HepG2 (cell line): ENCODE results near the gene ALG14. TPM values are rescaled to one million over a fixed set of nuclear protein-coding genes. Genes with fewer than 3 reads are reported as not detected.

Experiments used
- BRD4 ChIP-seq: sonication (generic); formaldehyde crosslinking; IDR thresholded peaks from 2 replicates; pipeline ENCODE4 v1.4.0; 2020; ENCODE audit warnings: missing genetic modification reagents
- DNMT3B ChIP-seq: conservative IDR thresholded peaks from 2 replicates; pipeline ENCODE4 v1.6.1; 2016; ENCODE audit warnings: missing biosample characterization, control low read depth
- FOXO1 ChIP-seq: sonication (generic); formaldehyde crosslinking; IDR thresholded peaks from 2 replicates; pipeline ENCODE4 v1.4.0; 2020; ENCODE audit warnings: missing genetic modification reagents
- HDAC2 ChIP-seq: sonication (generic); formaldehyde crosslinking; IDR thresholded peaks from 2 replicates; pipeline ENCODE4 v1.4.0; 2020; ENCODE audit warnings: missing genetic modification reagents
- KLF9 ChIP-seq: IDR thresholded peaks from 2 replicates; pipeline ENCODE4 v1.6.1; 2016; ENCODE audit warnings: low read depth
- MAX ChIP-seq: IDR thresholded peaks from 2 replicates; pipeline ENCODE4 v1.6.1; 2012; ENCODE audit warnings: inconsistent platforms
- MAZ ChIP-seq, 2 experiments: sonication (generic) in 1 of 2; formaldehyde crosslinking in 1 of 2; IDR thresholded peaks; 2 replicates each; pipeline versions ENCODE4 v1.5.0 to v1.6.1; 2012 to 2020; ENCODE audit warnings: low read depth in 2 of 2, mild to moderate bottlenecking in 2 of 2, borderline replicate concordance in 1 of 2, improper control_type of control experiment in 1 of 2, low read length in 1 of 2, missing genetic modification reagents in 1 of 2, moderate library complexity in 1 of 2
- NR2C2 ChIP-seq: sonication (generic); formaldehyde crosslinking; IDR thresholded peaks from 2 replicates; pipeline ENCODE4 v1.4.0; 2020; ENCODE audit warnings: missing genetic modification reagents, mild to moderate bottlenecking, moderate library complexity, borderline replicate concordance
- SATB2 ChIP-seq: sonication (generic); formaldehyde crosslinking; IDR thresholded peaks from 2 replicates; pipeline ENCODE4 v1.5.0; 2020; ENCODE audit warnings: missing genetic modification reagents
- TAF1 ChIP-seq: sonication (generic); formaldehyde crosslinking; IDR thresholded peaks from 2 replicates; pipeline ENCODE4 v1.4.0; 2020; ENCODE audit warnings: missing genetic modification reagents
- TARDBP ChIP-seq: sonication (generic); formaldehyde crosslinking; IDR thresholded peaks from 2 replicates; pipeline ENCODE4 v1.8.0; 2022; ENCODE audit warnings: mild to moderate bottlenecking, missing genetic modification reagents
- THAP11 ChIP-seq: IDR thresholded peaks from 2 replicates; pipeline ENCODE4 v1.6.1; 2016; ENCODE audit warnings: missing biosample characterization, missing genetic modification reagents
- XRCC5 ChIP-seq: fragments of 200-400 bp; formaldehyde crosslinking; optimal IDR thresholded peaks from 2 replicates; pipeline ENCODE3; 2017; ENCODE audit warnings: mild to moderate bottlenecking, low read length
- YEATS4 ChIP-seq: sonication (generic); formaldehyde crosslinking; IDR thresholded peaks from 2 replicates; pipeline ENCODE4 v1.4.0; 2020; ENCODE audit warnings: missing genetic modification reagents, borderline replicate concordance
- ZBTB3 ChIP-seq: sonication (generic); formaldehyde crosslinking; IDR thresholded peaks from 2 replicates; pipeline ENCODE4 v1.4.0; 2020; ENCODE audit warnings: low read depth, mild to moderate bottlenecking, moderate library complexity, missing genetic modification reagents, borderline replicate concordance
- ZFP36L1 ChIP-seq: sonication (generic); formaldehyde crosslinking; IDR thresholded peaks from 2 replicates; pipeline ENCODE4 v1.8.0; 2022; ENCODE audit warnings: mild to moderate bottlenecking, missing genetic modification reagents, moderate library complexity
- ZNF138 ChIP-seq: sonication (generic); formaldehyde crosslinking; IDR thresholded peaks from 2 replicates; pipeline ENCODE4 v1.5.0; 2020; ENCODE audit warnings: mild to moderate bottlenecking, low read depth, missing genetic modification reagents
- ZNF24 ChIP-seq: fragments of 450-650 bp; IDR thresholded peaks from 2 replicates; pipeline ENCODE4 v1.6.1; 2017; ENCODE audit warnings: antibody characterized with exemption, mild to moderate bottlenecking
- ZNF331 ChIP-seq: sonication (generic); formaldehyde crosslinking; IDR thresholded peaks from 2 replicates; pipeline ENCODE4 v1.4.0; 2020; ENCODE audit warnings: missing genetic modification reagents
- ZNF335 ChIP-seq: sonication (generic); formaldehyde crosslinking; IDR thresholded peaks from 2 replicates; pipeline ENCODE4 v1.4.0; 2020; ENCODE audit warnings: missing genetic modification reagents
- ZNF550 ChIP-seq: sonication (generic); formaldehyde crosslinking; IDR thresholded peaks from 2 replicates; pipeline ENCODE4 v1.4.0; 2020; ENCODE audit warnings: mild to moderate bottlenecking, missing genetic modification reagents, borderline replicate concordance
- ZNF563 ChIP-seq: sonication (generic); formaldehyde crosslinking; IDR thresholded peaks from 2 replicates; pipeline ENCODE4 v1.8.0; 2022; ENCODE audit warnings: mild to moderate bottlenecking, moderate library complexity, missing genetic modification reagents
- ZNF644 ChIP-seq: IDR thresholded peaks from 2 replicates; pipeline ENCODE4 v1.6.1; 2016; ENCODE audit warnings: low read depth
- ZNF777 ChIP-seq: sonication (generic); formaldehyde crosslinking; IDR thresholded peaks from 2 replicates; pipeline ENCODE4 v1.4.0; 2020; ENCODE audit warnings: missing genetic modification reagents
- polyA plus RNA-seq, 8 experiments: library from polyadenylated mRNA; depleted of rRNA in 3 of 8; stranded (reverse) in 7 of 8; unstranded in 1 of 8; fragments of >200 nt; fragmentation: Illumina TruSeq in 4 of 8; extraction: Trizol in 4 of 8; gene quantifications; 2 replicates each; pipeline versions ENCODE4 v1.2.1 to v1.2.3, GENCODE V29; 2011 to 2016; ENCODE audit warnings: low read depth in 4 of 8, missing spikeins in 1 of 8, mixed read lengths in 1 of 8; ENCODE audit not compliant: insufficient read depth in 1 of 8
- total RNA-seq, 5 experiments: library from RNA; depleted of rRNA; stranded (reverse); fragments of >200 nt; fragmentation: Illumina TruSeq; extraction: Trizol; gene quantifications; 2 replicates each; pipeline ENCODE4 v1.2.3, GENCODE V29; 2016; ENCODE audit warnings: low read depth in 1 of 5
- TF ChIP-seq, protein P1 (sequence below): sonication (generic); formaldehyde crosslinking; IDR thresholded peaks from 2 replicates; pipeline ENCODE4 v1.4.0; 2020; ENCODE audit warnings: missing genetic modification reagents
- TF ChIP-seq, protein P2 (sequence below): sonication (generic); formaldehyde crosslinking; IDR thresholded peaks from 2 replicates; pipeline ENCODE4 v1.4.0; 2020; ENCODE audit warnings: missing genetic modification reagents
- TF ChIP-seq, protein P3 (sequence below): sonication (generic); IDR thresholded peaks from 2 replicates; pipeline ENCODE4 v1.6.1; 2016; ENCODE audit warnings: low read depth, borderline replicate concordance

Gene ALG14
- total and polyA plus RNA-seq, 2 of the 13 experiments (the other 11 are each of a cell fraction or from before 2014, with no cell fraction given), result 4.5 to 12.7 TPM

GRCh38 chr1:95067062-95067461, 5.7 kb downstream of the ALG14 start (continued):
- TF ChIP-seq ZNF138 (CRISPR knock-in tag), result no peak
- peak; percentile 54; the same call in 1 of the 2 replicates for TF ChIP-seq ZNF331 (CRISPR knock-in tag)
- TF ChIP-seq, protein P1, sequence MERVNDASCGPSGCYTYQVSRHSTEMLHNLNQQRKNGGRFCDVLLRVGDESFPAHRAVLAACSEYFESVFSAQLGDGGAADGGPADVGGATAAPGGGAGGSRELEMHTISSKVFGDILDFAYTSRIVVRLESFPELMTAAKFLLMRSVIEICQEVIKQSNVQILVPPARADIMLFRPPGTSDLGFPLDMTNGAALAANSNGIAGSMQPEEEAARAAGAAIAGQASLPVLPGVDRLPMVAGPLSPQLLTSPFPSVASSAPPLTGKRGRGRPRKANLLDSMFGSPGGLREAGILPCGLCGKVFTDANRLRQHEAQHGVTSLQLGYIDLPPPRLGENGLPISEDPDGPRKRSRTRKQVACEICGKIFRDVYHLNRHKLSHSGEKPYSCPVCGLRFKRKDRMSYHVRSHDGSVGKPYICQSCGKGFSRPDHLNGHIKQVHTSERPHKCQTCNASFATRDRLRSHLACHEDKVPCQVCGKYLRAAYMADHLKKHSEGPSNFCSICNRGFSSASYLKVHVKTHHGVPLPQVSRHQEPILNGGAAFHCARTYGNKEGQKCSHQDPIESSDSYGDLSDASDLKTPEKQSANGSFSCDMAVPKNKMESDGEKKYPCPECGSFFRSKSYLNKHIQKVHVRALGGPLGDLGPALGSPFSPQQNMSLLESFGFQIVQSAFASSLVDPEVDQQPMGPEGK (CRISPR knock-in tag), result peak; percentile 23; the same call in 1 of the 2 replicates
- no peak for TF ChIP-seq KLF9 (CRISPR knock-in tag)
- TF ChIP-seq MAZ (IDR thresholded peaks at IDR 0.05; ENCODE audit: borderline replicate concordance, low read depth, low read length), result no peak
- TF ChIP-seq MAZ (CRISPR knock-in tag; IDR thresholded peaks at IDR 0.05; ENCODE audit: low read depth), result no peak
- TF ChIP-seq, protein P2, sequence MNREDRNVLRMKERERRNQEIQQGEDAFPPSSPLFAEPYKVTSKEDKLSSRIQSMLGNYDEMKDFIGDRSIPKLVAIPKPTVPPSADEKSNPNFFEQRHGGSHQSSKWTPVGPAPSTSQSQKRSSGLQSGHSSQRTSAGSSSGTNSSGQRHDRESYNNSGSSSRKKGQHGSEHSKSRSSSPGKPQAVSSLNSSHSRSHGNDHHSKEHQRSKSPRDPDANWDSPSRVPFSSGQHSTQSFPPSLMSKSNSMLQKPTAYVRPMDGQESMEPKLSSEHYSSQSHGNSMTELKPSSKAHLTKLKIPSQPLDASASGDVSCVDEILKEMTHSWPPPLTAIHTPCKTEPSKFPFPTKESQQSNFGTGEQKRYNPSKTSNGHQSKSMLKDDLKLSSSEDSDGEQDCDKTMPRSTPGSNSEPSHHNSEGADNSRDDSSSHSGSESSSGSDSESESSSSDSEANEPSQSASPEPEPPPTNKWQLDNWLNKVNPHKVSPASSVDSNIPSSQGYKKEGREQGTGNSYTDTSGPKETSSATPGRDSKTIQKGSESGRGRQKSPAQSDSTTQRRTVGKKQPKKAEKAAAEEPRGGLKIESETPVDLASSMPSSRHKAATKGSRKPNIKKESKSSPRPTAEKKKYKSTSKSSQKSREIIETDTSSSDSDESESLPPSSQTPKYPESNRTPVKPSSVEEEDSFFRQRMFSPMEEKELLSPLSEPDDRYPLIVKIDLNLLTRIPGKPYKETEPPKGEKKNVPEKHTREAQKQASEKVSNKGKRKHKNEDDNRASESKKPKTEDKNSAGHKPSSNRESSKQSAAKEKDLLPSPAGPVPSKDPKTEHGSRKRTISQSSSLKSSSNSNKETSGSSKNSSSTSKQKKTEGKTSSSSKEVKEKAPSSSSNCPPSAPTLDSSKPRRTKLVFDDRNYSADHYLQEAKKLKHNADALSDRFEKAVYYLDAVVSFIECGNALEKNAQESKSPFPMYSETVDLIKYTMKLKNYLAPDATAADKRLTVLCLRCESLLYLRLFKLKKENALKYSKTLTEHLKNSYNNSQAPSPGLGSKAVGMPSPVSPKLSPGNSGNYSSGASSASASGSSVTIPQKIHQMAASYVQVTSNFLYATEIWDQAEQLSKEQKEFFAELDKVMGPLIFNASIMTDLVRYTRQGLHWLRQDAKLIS, result no peak
- TF ChIP-seq DNMT3B (CRISPR knock-in tag), result no peak
- peak; percentile 69; the same call in 1 of the 2 replicates for TF ChIP-seq ZNF644
- TF ChIP-seq XRCC5, result no peak
- peak; percentile 67; the same call in 1 of the 2 replicates for TF ChIP-seq NR2C2
- no peak for TF ChIP-seq BRD4 (CRISPR knock-in tag)
- TF ChIP-seq, protein P3, sequence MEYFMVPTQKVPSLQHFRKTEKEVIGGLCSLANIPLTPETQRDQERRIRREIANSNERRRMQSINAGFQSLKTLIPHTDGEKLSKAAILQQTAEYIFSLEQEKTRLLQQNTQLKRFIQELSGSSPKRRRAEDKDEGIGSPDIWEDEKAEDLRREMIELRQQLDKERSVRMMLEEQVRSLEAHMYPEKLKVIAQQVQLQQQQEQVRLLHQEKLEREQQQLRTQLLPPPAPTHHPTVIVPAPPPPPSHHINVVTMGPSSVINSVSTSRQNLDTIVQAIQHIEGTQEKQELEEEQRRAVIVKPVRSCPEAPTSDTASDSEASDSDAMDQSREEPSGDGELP, result no peak
- TF ChIP-seq ZNF563 (CRISPR knock-in tag), result no peak
- no peak for TF ChIP-seq ZNF777 (CRISPR knock-in tag)
- TF ChIP-seq SATB2, result 0 out of 2 replicates have a peak, but pooled peaks have one; percentile 47
- 0 out of 2 replicates have a peak, but pooled peaks have one; percentile 10 for TF ChIP-seq ZBTB3 (CRISPR knock-in tag)
- no peak for TF ChIP-seq TAF1 (CRISPR knock-in tag)
- TF ChIP-seq YEATS4 (CRISPR knock-in tag), result peak; percentile 55; the same call in 1 of the 2 replicates
- TF ChIP-seq HDAC2 (CRISPR knock-in tag), result peak; percentile 85
- peak; percentile 68; the same call in 1 of the 2 replicates for TF ChIP-seq TARDBP (CRISPR knock-in tag)
- peak; percentile 78 for TF ChIP-seq THAP11 (CRISPR knock-in tag)
- TF ChIP-seq MAX, result peak; percentile 63; the same call in 1 of the 2 replicates
- peak; percentile 99 for TF ChIP-seq FOXO1
- TF ChIP-seq ZNF550 (CRISPR knock-in tag), result no peak
- no peak for TF ChIP-seq ZFP36L1
- no peak for TF ChIP-seq ZNF24
- no peak for TF ChIP-seq ZNF335 (CRISPR knock-in tag)
